OCI-LY3 (cell line): ENCODE results near the gene NBL1.

Experiments used
- EZH2phosphoT487 ChIP-seq: fragments of 200-600 bp; shearing (Covaris generic); IDR thresholded peaks from 2 replicates; pipeline ENCODE4 v1.6.1; 2018; ENCODE audit warnings: antibody characterized with exemption, mixed run types, low read depth
- TF ChIP-seq, protein P1 (sequence below): fragments of 200-600, 300-600 bp; sonication (generic); IDR thresholded peaks from 2 replicates; pipeline ENCODE4 v1.5.1; 2014; ENCODE audit warnings: antibody characterized with exemption, low read length, low read depth

DNA sequence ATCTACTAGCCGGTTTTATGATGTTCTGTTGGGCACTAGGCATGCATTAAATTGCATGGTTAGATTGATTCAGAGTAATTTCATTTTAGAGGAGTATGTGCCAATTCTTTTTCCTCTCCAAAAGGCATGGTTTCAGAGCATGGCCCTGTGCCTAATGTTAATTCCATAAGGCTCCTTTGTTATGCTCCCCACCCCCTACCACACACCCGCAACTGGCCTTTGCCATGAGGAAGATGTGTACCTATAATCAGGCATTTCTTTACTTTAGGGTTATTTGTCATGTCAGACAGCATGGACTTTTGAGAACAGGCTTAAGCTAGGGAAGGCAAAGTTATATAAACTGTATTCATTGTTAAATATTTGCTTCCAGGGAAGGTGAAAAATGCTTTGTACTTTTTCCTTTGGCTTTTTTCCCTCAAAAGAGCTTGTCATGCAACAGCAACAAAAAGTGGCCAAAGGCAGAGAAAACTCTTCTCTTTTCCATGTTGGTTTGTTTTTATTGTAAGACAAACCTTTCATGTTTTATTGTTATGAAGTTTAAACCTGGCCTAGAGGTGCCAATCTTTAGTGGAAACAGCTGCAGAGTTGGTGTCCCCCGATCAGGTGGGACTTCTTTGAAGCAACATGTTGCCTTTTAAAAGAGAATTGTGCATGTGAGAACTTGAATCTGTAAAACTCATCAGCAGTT lies 24.3 kb upstream of the NBL1 start:
- TF ChIP-seq, protein P1, sequence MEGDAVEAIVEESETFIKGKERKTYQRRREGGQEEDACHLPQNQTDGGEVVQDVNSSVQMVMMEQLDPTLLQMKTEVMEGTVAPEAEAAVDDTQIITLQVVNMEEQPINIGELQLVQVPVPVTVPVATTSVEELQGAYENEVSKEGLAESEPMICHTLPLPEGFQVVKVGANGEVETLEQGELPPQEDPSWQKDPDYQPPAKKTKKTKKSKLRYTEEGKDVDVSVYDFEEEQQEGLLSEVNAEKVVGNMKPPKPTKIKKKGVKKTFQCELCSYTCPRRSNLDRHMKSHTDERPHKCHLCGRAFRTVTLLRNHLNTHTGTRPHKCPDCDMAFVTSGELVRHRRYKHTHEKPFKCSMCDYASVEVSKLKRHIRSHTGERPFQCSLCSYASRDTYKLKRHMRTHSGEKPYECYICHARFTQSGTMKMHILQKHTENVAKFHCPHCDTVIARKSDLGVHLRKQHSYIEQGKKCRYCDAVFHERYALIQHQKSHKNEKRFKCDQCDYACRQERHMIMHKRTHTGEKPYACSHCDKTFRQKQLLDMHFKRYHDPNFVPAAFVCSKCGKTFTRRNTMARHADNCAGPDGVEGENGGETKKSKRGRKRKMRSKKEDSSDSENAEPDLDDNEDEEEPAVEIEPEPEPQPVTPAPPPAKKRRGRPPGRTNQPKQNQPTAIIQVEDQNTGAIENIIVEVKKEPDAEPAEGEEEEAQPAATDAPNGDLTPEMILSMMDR = no peak
- no peak for TF ChIP-seq EZH2phosphoT487
